ENCODE measurements around the gene PCLO.

PCLO gene

GRCh38 chr7:82816272-82816671 lies 346.4 kb downstream of the PCLO start:
- DNase-seq, result no peak

GRCh38 chr7:82810558-82811259 lies 352.0 kb downstream of the PCLO start:
- DNase-seq, result peak; percentile 26 to 76

- no peak for DNase-seq
Measured at GRCh38 chr7:82808633-82809032, 354.1 kb downstream of the PCLO start.

- no peak for DNase-seq
Measured at GRCh38 chr7:82805527-82805960, 357.1 kb downstream of the PCLO start.

- no peak for DNase-seq
Measured at GRCh38 chr7:82803411-82803810, 359.3 kb downstream of the PCLO start.

- peak; percentile 77 to 81 for DNase-seq
Measured at GRCh38 chr7:82789883-82790609, 372.6 kb downstream of the PCLO start.

GRCh38 chr7:82778021-82778420 lies 384.7 kb downstream of the PCLO start:
- peak in 1 of 2 experiments; percentile 7 for DNase-seq

- DNase-seq, result no peak
Measured at GRCh38 chr7:82762880-82763279, 399.8 kb downstream of the PCLO start.

GRCh38 chr7:82760831-82761230 lies 401.9 kb downstream of the PCLO start:
- no peak for DNase-seq

GRCh38 chr7:82760074-82760473 lies 402.6 kb downstream of the PCLO start:
- DNase-seq, result no peak

- no peak for DNase-seq
Measured at GRCh38 chr7:82755705-82756551, 406.8 kb downstream of the PCLO start.

- DNase-seq, result no peak
Measured at GRCh38 chr7:82750007-82750406, 412.7 kb downstream of the PCLO start.

- no peak for DNase-seq
Measured at GRCh38 chr7:82745820-82746219, 416.9 kb downstream of the PCLO start.

GRCh38 chr7:82745117-82745516 lies 417.6 kb downstream of the PCLO start:
- DNase-seq, result no peak

- no peak for DNase-seq
Measured at GRCh38 chr7:82742163-82742562, 420.5 kb downstream of the PCLO start.

- no peak for DNase-seq
Measured at GRCh38 chr7:82741493-82741892, 421.2 kb downstream of the PCLO start.

- DNase-seq, result peak; percentile 73 to 86
Measured at GRCh38 chr7:82740246-82740848, 422.3 kb downstream of the PCLO start.

- no peak for DNase-seq
Measured at GRCh38 chr7:82736633-82737032, 426.1 kb downstream of the PCLO start.

GRCh38 chr7:82732677-82733076 lies 430.0 kb downstream of the PCLO start:
- DNase-seq, result no peak

- DNase-seq, result peak; percentile 38 to 73
Measured at GRCh38 chr7:82729172-82730030, 433.3 kb downstream of the PCLO start.

GRCh38 chr7:82726038-82726800 lies 436.5 kb downstream of the PCLO start:
- no peak for DNase-seq
